GM23338 (cell line): ENCODE measurements around the gene BABAM1.

Experiments
- CREB1 ChIP-seq: fragments of 250-450 bp; sonication (Bioruptor Pico); IDR thresholded peaks from 2 replicates; pipeline ENCODE4 v1.5.0; 2020; ENCODE audit warnings: low read depth, mild to moderate bottlenecking, moderate library complexity
- CTCF ChIP-seq, 2 experiments: fragments of 200-600 bp in 1 of 2; sonication (generic) in 1 of 2; conservative IDR thresholded peaks; 2 replicates each; pipeline versions ENCODE4 v1.5.1 to v1.6.1; 2016 to 2017; ENCODE audit warnings: antibody characterized with exemption in 2 of 2, low read depth in 2 of 2, mild to moderate bottlenecking in 2 of 2, moderate library complexity in 1 of 2
- EZH2 ChIP-seq: fragments of 200-600 bp; sonication (generic); IDR thresholded peaks from one replicate; pipeline ENCODE4 v1.8.0; 2017; ENCODE audit warnings: antibody characterized with exemption, mild to moderate bottlenecking, low read depth; ENCODE audit not compliant: unreplicated experiment
- EZH2phosphoT487 ChIP-seq: fragments of 200-600 bp; sonication (generic); IDR thresholded peaks from one replicate; pipeline ENCODE4 v1.8.1; 2018; ENCODE audit warnings: antibody characterized with exemption; ENCODE audit not compliant: unreplicated experiment
- JUNB ChIP-seq: IDR thresholded peaks from one replicate; pipeline ENCODE4 v1.6.1; 2016; ENCODE audit warnings: antibody characterized with exemption; ENCODE audit not compliant: unreplicated experiment
- NANOG ChIP-seq: IDR thresholded peaks from 2 replicates; pipeline ENCODE4 v1.6.1; 2016; ENCODE audit warnings: antibody characterized with exemption, borderline replicate concordance
- POLR2AphosphoS5 ChIP-seq: IDR thresholded peaks from 2 replicates; pipeline ENCODE4 v1.6.1; 2016; ENCODE audit warnings: antibody characterized with exemption, low read depth
- REST ChIP-seq: IDR thresholded peaks from one replicate; pipeline ENCODE4 v1.6.1; 2018; ENCODE audit warnings: antibody characterized with exemption; ENCODE audit not compliant: unreplicated experiment
- STAT1 ChIP-seq: IDR thresholded peaks from one replicate; pipeline ENCODE4 v1.6.1; 2016; ENCODE audit warnings: antibody characterized with exemption; ENCODE audit not compliant: unreplicated experiment
- ZNF114 ChIP-seq: fragments of 250-450 bp; sonication (Bioruptor Pico); IDR thresholded peaks from 2 replicates; pipeline ENCODE4 v1.5.0; 2020; ENCODE audit warnings: mild to moderate bottlenecking, moderate library complexity
- ZNF331 ChIP-seq: fragments of 250-450 bp; sonication (Bioruptor Pico); IDR thresholded peaks from 2 replicates; pipeline ENCODE4 v1.5.0; 2020; ENCODE audit warnings: low read depth, mild to moderate bottlenecking, moderate library complexity

GRCh38 chr19:17323300-17323963 is 56.2 kb downstream of the BABAM1 start:
- TF ChIP-seq CTCF (conservative IDR thresholded peaks at IDR 0.05; ENCODE audit: low read depth in 2 of 2) = no peak
- no peak for TF ChIP-seq EZH2phosphoT487
- no peak for TF ChIP-seq REST
- TF ChIP-seq NANOG = no peak
- TF ChIP-seq EZH2 = no peak
- no peak for TF ChIP-seq ZNF331 (CRISPR knock-in tag)
- no peak for TF ChIP-seq POLR2AphosphoS5
- TF ChIP-seq ZNF114 (CRISPR knock-in tag) = no peak
- no peak for TF ChIP-seq CREB1
- no peak for TF ChIP-seq STAT1
- no peak for TF ChIP-seq JUNB
